ENCODE measurements around the gene KATNB1. TPM values are rescaled to one million over a fixed set of nuclear protein-coding genes. Genes with fewer than 3 reads are reported as not detected.
"Not testable (repeated sequence)": the region's sequence is repeated elsewhere in the genome, so short reads cannot be mapped to it uniquely, and the experiment has no call there.

Gene KATNB1
- total RNA-seq, 2 donors from 2014 or later = 20.2 to 33.9 TPM

- H3K27ac Mint-ChIP-seq; ATAC-seq; H3K9me3 Mint-ChIP-seq; H3K36me3 Mint-ChIP-seq; DNase-seq (ENCODE audit: low spot score in 2 of 2): not testable (repeated sequence)
Observed at GRCh38 chr16:57712569-57712968, 23.0 kb upstream of the KATNB1 start.

- Mint-ChIP-seq H3K27ac (no peak overlapping the region), H3K9me3 (no peaks in the 10 kb centered on the region), H3K36me3 (no peaks in the 10 kb centered on the region)
- ATAC-seq = no peak
- DNase-seq (ENCODE audit: low spot score in 2 of 2) = no peak
Observed at GRCh38 chr16:57713596-57713995, 22.0 kb upstream of the KATNB1 start.

DNA sequence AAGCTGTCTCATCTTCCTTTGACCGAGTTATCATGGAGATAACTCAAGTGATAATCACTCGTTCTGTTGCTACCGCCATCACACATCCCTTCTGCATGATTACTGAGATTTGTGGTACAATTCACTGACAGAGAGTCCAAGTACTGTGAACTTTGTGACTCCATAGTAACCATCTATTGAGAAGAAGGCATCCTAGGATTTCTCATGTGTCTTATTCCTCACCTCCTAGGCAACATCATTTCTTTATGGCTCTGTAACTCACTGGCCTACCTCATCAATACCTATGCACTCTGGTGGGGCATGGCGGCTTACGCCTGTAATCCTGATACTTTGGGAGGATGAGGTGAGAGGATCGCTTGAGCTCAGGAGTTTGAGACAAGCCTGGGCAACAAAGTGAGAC is 21.5 kb upstream of the KATNB1 start:
- Mint-ChIP-seq H3K27ac (no peak overlapping the region), H3K9me3 (no peaks in the 10 kb centered on the region), H3K36me3 (no peaks in the 10 kb centered on the region)
- ATAC-seq (no peak), DNase-seq (ENCODE audit: low spot score in 2 of 2) (no peak)

DNA sequence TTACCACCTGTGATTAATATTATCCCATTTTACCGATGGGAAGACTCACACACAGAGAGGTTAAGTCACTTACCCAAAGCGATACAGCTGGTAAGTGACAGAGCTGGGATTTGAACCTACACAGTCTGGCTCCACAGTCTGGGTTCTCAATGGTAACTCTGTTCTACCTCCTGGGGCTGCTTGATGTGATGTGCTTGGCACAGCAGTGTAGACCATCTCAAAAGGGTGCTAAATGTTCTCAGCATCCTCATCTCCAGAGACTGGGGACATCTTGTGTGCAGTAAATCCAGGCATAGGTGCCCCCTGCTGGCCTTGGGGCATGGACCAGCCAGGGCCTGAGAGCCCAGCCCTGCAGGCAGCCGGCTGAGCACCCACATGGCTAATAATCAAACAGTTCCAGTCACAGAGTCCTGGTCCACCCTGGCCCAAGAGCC is 15.4 kb upstream of the KATNB1 start:
- DNase-seq (ENCODE audit: low spot score in 2 of 2) = peak in 1 of 2 donors; percentile 52
- Mint-ChIP-seq H3K9me3 (no peaks in the 10 kb centered on the region), H3K36me3 (no peaks in the 10 kb centered on the region)

GRCh38 chr16:57721356-57722209 is 14.0 kb upstream of the KATNB1 start:
- no peak for DNase-seq (ENCODE audit: low spot score in 2 of 2)
- Mint-ChIP-seq H3K27ac (peak overlapping the region in 1 of 2 donors; percentile 92), H3K9me3 (no peaks in the 10 kb centered on the region), H3K36me3 (no peaks in the 10 kb centered on the region)
- no peak for ATAC-seq

More for the DNA sequence above, 15.4 kb upstream of the KATNB1 start:
- no peak overlapping the region for H3K27ac Mint-ChIP-seq
- peak; percentile 71 to 79 for ATAC-seq

- no peaks in the 10 kb centered on the region for H3K36me3 Mint-ChIP-seq
- ATAC-seq (no peak), DNase-seq (ENCODE audit: low spot score in 2 of 2) (no peak)
- H3K27ac Mint-ChIP-seq = peak overlapping the region in 1 of 2 donors; percentile 92
- no peaks in the 10 kb centered on the region for H3K9me3 Mint-ChIP-seq
Observed at GRCh38 chr16:57722210-57722499, 13.4 kb upstream of the KATNB1 start.

DNA sequence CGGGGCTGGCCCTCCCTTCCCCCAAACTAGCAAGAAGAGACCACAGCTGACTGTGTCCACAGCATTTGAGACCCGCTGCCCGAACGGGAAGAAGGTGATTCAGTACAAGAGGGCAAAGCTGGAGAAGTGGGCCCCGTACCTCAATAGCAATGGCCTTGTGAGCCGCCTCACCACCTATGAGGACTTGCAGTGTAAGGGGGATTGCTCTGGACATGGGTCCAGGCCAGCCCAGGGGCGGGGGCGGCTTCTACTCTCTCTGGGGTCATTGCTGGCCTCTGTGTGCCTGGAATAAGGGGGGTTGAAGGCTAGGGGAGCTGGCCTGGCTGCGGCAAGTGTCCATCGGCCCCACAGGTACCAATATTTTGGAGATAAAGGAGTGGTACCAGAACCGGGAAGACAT is 12.9 kb upstream of the KATNB1 start:
- Mint-ChIP-seq H3K9me3 (no peaks in the 10 kb centered on the region), H3K27ac (peak overlapping the region in 1 of 2 donors; percentile 81), H3K36me3 (no peaks in the 10 kb centered on the region)
- DNase-seq (ENCODE audit: low spot score in 2 of 2) (no peak), ATAC-seq (no peak)

DNA sequence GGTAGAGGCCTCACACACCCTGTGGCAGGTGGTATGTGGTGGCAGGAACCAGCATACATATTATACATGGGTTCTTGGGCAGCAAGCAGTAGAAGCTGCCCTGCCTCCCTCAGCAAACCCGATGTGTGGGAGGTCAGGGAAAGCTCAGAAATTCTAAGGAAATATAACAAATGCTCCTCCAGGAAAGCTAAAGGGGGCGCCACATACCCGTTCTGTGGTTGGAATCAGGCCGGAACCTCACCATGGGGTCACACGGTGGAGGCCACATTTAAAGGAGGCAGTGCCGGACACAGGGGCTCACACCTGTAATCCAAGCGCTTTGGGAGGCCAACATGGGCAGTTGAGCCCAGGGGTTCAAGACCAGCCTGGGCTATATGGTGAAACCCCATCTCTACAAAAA is 12.4 kb upstream of the KATNB1 start:
- DNase-seq (ENCODE audit: low spot score in 2 of 2) (no peak), ATAC-seq (no peak)
- no peak overlapping the region for H3K27ac Mint-ChIP-seq
- no peaks in the 10 kb centered on the region for H3K9me3 Mint-ChIP-seq
- H3K36me3 Mint-ChIP-seq = no peaks in the 10 kb centered on the region

- Mint-ChIP-seq H3K27ac (no peak overlapping the region), H3K9me3 (no peaks in the 10 kb centered on the region), H3K36me3 (no peaks in the 10 kb centered on the region)
- DNase-seq (ENCODE audit: low spot score in 2 of 2) = no peak
- ATAC-seq = no peak
Observed at GRCh38 chr16:57724531-57724930, 11.0 kb upstream of the KATNB1 start.

- Mint-ChIP-seq H3K36me3 (no peaks in the 10 kb centered on the region), H3K9me3 (no peaks in the 10 kb centered on the region), H3K27ac (no peak overlapping the region)
- DNase-seq (ENCODE audit: low spot score in 2 of 2) (no peak), ATAC-seq (no peak)
Observed at GRCh38 chr16:57725151-57725550, 10.4 kb upstream of the KATNB1 start.

DNA sequence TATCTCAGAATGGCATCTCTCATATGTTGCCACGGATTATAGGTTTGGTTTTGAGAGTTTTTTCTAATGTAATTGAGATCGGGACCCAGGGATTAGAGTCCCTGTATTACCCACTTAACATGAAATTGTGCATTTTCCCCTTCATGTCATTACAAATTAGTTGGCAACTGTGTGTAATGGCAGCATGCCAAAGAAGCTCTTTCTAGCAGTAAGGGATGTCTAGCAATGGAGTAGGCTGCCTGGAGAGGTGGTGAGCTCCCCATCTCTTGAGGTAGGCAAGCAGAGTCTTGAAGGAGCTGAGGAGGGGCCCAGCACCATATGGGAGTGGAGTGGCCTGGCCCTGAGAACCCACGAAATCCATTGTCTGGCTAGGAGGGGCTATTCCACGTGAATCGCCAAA is 10.0 kb upstream of the KATNB1 start:
- no peak overlapping the region for H3K27ac Mint-ChIP-seq
- H3K36me3 Mint-ChIP-seq = no peaks in the 10 kb centered on the region
- DNase-seq (ENCODE audit: low spot score in 2 of 2) (no peak), ATAC-seq (no peak)
- H3K9me3 Mint-ChIP-seq = no peaks in the 10 kb centered on the region

DNA sequence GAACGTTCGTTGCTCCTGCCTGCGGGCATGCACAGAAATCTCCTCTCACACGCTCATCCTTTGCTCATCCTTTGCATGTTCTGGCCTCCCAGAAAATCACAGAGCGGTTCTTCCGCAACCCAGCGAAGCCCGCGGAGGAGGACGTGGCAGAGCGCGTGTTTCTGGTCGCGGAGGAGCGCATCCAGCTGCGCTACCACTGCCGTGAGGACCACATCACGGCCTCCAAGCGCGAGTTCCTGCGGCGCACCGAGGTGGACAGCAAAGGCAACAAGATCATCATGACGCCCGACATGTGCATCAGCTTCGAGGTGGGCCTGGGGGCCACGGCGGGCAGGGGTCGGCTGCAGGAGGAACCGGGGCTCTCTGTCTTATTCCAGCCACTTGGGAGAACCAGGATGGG is 9.6 kb upstream of the KATNB1 start:
- Mint-ChIP-seq H3K36me3 (no peaks in the 10 kb centered on the region), H3K9me3 (no peaks in the 10 kb centered on the region), H3K27ac (no peak overlapping the region)
- DNase-seq (ENCODE audit: low spot score in 2 of 2) (no peak), ATAC-seq (no peak)

DNA sequence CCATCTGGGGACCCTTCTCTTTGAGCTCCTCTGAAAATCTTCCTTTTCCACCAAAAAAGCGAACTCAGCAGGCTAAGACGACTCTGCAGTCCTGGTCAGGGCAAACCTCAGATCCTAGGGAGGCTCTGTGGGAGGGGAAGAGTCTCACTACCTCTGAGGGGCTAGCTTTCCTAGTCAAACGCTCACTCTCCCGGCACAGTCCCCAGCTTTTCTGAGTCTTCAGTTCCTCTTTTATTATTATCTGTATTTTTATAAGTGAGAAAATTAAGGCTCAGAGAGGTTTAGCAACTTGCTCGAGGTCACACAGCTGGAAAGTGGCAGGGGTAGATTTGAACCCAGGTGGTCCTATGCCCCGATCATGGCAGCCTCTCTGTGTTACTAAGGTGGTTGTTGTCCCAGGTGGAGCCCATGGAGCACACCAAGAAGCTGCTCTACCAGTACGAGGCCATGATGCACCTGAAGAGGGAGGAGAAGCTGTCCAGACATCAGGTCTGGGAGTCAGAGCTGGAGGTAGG is 9.1 kb upstream of the KATNB1 start:
- Mint-ChIP-seq H3K27ac (no peak overlapping the region), H3K9me3 (peaks cover 0 to 4% of the 10 kb centered on the region in 2 donors), H3K36me3 (no peaks in the 10 kb centered on the region)
- DNase-seq (ENCODE audit: low spot score in 2 of 2) = no peak
- ATAC-seq = no peak

DNA sequence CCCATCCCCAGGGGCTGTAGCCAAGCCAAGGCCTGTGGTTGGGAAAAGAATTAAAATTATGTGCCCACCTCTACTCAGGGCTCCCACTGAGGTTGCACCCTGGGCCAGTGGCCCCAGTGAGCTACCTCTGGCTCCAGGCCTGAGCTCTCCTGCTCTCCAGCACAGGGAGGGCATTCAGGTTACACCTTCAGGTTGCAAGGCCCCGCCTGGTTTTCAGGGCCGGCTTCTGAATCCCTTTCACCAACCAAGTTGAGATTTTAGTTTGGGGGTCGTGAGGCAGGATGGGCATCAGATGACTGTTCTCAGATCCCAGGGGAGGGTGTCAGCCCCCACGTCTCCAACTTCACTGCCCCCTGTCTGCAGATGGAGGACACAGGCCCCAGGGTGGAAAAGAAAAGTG is 8.0 kb upstream of the KATNB1 start:
- no peak overlapping the region for H3K27ac Mint-ChIP-seq
- peaks cover 3 to 7% of the 10 kb centered on the region in 2 donors for H3K9me3 Mint-ChIP-seq
- peaks cover under 1 to 2% of the 10 kb centered on the region in 2 donors for H3K36me3 Mint-ChIP-seq
- ATAC-seq = no peak
- no peak for DNase-seq (ENCODE audit: low spot score in 2 of 2)

DNA sequence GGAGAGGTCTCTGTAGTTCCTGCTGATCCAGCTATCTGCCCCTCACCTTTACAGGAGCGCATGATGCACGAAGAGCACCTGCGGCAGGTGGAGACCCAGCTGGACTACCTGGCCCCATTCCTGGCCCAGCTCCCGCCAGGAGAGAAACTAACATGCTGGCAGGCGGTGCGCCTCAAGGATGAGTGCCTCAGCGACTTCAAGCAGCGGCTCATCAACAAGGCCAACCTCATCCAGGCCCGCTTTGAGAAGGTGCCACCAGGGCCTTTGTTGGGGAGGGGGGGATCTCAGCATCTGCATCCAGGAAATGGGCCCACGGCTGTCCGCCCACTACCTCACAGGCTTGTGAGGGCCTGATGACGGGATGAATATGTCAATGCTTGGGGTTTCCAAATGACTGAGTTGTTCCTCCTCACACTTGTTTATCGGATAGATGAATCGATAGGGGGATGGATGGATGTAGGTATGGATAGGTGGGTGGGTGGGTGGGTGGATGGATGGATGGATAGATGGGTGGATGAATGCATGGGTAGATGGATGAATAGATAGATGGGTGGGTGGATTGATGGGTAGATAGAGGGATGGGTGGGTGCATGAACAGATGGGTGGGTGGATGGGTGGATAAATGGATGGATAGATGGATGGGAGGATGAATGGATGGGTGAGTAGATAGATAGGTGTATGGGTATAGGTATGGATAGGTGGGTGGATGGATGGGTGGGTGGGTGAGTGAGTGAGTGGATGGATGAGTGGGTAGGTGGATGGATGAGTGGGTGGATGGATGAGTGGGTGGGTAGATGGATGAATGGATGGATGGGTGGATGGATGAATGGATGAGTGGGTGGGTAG is 7.0 kb upstream of the KATNB1 start:
- H3K27ac Mint-ChIP-seq = no peak overlapping the region
- peaks cover 12 to 17% of the 10 kb centered on the region in 2 donors for H3K9me3 Mint-ChIP-seq
- ATAC-seq (peak in 1 of 2 donors; percentile 38), DNase-seq (ENCODE audit: low spot score in 2 of 2) (no peak)
- peaks cover 10 to 12% of the 10 kb centered on the region in 2 donors for H3K36me3 Mint-ChIP-seq

- peaks cover 12 to 18% of the 10 kb centered on the region in 2 donors for H3K9me3 Mint-ChIP-seq
Observed at GRCh38 chr16:57729182-57729484, 6.4 kb upstream of the KATNB1 start.

DNA sequence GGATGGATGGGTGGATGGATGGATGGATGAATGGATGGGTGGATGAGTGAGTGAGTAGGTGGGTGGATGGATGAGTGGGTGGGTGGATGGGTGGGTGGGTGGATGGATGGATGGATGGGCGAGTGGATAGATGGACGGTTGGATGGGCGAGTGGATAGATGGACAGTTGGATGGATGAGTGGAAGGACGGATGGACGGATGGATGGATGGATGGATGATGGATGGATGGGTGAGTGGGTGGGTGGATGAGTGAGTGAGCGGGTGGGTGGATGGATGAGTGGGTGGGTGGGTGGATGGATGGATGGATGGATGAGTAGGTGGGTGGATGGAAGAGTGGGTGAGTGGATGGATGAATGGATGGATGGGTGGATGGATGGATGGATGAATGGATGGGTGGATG is 5.7 kb upstream of the KATNB1 start:
- ATAC-seq; H3K27ac Mint-ChIP-seq; DNase-seq (ENCODE audit: low spot score in 2 of 2): not testable (repeated sequence)
- Mint-ChIP-seq H3K9me3 (peaks cover 12 to 18% of the 10 kb centered on the region in 2 donors), H3K36me3 (peaks cover 12 to 18% of the 10 kb centered on the region in 2 donors)

More at GRCh38 chr16:57729182-57729484, 6.4 kb upstream of the KATNB1 start:
- Mint-ChIP-seq H3K36me3 (peaks cover 12 to 15% of the 10 kb centered on the region in 2 donors), H3K27ac (no peak overlapping the region)
- DNase-seq (ENCODE audit: low spot score in 2 of 2) (no peak), ATAC-seq (no peak)
